ENCODE measurements around the gene ATP1A2. TPM values are rescaled to one million over a fixed set of nuclear protein-coding genes. Genes with fewer than 3 reads are reported as not detected.

The ATP1A2 gene
- total RNA-seq, 1 experiment from 2014 or later = not detected

DNA sequence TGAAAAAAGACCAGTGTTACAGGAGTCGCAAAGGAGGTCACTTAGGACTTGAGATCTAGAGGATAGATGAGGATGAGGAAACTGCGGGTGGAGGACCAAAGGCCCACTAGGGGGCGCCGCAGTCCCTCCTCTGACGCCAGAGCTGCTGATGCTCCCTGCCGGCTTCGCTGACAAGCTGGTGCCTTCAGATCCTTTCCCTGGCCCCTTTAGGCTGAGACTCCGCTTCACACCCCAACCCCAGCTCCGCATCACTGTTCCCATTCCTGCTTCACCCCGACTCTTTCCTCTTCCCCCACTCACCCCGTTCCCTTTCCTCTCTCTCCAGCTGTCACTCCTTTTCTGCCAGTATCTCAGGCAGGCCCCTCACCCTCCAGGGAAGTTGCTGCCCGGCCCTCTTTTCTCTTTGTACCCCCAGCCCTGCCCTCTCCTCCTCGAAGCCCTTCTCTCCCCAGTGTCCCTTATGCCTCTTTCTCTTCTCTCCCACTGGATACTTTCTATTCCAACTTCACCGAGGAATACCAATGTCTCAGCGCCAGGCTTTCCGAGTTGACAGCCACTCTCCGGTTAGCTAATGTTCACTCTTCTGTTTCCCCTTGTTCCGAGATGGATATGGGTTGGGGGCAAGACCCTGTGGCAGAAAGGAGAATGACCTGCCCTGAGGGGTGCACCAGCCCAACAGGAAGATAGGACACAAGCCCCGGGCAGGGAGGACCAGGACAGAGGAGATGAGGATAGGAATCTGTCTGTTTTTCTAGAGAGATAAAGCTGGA, 29.7 kb upstream of the ATP1A2 start:
- DNase-seq (ENCODE audit: low spot score) = peak; percentile 42

DNA sequence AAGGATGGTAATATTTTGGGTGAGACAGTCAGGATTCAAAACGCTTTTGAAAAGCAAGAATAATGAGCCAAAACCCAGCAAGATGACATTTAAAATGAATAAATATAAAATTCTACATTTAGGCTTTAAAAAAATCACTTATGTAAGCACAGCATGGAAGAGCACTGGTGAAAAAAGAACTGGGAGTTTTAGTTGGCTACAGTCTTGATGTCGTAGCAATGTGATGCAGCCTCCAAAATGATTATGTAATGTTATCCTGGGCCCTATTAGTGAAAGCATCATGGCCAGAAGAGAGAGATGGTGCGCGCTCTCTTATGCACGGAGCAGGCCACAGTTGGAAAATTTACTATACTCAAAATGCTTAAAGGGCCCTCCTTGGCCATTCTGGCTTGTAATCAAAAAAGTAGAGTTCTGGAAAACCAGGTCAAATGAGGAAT, 29.1 kb upstream of the ATP1A2 start:
- DNase-seq (ENCODE audit: low spot score) = no peak

DNA sequence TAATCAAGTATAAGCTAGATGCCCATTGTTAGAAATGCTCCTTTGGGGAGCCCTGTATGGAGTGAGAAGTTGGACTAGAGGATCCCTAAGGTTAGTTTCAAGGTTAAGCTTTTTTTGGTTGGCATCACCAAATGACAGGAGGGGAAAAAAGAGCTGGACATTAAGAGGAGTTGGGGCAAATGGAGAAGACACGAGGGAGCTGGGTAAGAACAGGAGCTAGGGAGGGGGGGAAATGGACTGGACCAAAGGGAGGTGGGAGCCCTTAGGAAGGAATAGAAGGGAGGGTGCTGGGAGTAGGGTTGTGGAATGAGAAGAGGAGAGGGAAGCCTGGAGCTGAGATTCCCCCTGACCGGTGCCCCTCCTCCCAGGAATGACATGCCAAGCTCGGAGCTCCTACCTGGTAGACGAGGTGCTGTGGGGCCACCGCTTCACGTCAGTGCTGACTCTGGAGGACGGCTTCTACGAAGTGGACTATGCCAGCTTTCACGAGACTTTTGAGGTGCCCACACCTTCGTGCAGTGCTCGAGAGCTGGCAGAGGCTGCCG, 28.4 kb upstream of the ATP1A2 start:
- no peak for DNase-seq (ENCODE audit: low spot score)

DNA sequence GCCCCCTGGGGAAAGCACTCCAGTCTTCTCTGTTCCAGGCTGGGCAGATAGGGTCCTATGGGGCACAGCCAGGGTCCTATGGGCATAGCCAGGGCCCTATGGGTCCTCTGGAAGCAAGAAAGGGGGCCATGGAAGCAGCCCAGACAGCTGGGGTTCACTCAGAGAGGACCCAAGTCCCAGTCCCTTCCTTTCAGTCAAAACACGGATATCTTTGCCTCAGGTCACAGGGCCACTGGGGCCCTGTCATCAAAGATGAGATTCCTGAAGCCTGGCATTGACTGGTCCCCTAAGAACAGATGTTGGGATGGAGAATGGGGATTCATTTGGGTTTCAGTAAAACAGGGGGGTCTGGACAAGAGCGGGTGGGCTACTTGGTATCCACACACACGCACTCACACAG, 25.7 kb upstream of the ATP1A2 start:
- DNase-seq (ENCODE audit: low spot score) = no peak

GRCh38 chr1:160090760-160091159, 24.8 kb upstream of the ATP1A2 start:
- no peak for DNase-seq (ENCODE audit: low spot score)

- DNase-seq (ENCODE audit: low spot score) = no peak
These were observed 23.8 kb upstream of the ATP1A2 start for GRCh38 chr1:160091666-160092223.

DNA sequence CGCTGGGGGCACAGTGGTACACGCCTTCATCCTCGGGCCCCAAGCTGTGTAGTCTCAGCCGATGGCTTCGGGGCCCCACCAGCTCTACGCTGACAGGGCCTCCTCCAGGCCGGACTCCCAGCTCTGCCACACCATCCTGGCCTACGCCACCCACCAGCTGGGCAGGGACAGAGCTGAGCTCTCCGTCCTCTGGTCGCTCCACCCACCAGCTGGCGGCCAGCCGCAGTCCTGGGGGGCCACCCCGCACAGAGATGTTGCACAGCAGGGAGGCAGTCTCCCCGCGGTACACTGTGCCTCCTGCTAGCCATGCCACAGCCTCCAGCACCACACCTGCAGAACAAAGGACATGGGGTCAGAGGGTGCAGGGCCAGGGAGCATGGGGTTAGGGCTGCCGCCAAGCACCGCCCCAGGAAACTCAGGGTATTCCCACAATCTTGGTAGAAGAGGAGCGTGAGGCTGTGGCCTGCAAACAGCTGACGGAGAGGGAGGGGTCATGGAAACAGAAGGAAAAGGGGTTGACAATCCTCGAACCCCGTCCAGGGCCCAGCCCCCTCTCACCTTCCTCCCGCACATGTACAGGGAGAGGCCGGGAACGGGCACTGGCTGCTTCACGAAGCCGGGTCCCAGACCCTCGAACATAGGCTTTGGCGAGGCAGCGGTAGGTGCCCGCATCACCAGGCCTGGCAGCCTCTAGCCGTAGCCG, 23.0 kb upstream of the ATP1A2 start:
- DNase-seq (ENCODE audit: low spot score) = no peak

DNA sequence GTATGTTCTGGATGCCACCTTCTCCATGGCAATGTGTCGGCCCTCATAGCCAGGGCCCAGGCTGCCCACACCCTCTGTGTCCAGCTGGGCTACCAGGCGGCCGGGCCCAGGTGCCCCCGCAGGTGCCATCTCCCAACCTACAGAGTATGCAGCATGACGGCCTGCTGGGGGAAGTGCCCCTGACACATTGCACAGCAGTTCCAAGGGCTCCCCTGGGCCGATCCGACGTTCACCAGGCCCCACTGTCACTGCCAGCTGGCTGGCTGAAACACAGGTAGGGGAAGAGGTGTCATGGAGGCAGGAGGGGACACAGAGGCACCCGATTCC, 22.5 kb upstream of the ATP1A2 start:
- no peak for DNase-seq (ENCODE audit: low spot score)

DNA sequence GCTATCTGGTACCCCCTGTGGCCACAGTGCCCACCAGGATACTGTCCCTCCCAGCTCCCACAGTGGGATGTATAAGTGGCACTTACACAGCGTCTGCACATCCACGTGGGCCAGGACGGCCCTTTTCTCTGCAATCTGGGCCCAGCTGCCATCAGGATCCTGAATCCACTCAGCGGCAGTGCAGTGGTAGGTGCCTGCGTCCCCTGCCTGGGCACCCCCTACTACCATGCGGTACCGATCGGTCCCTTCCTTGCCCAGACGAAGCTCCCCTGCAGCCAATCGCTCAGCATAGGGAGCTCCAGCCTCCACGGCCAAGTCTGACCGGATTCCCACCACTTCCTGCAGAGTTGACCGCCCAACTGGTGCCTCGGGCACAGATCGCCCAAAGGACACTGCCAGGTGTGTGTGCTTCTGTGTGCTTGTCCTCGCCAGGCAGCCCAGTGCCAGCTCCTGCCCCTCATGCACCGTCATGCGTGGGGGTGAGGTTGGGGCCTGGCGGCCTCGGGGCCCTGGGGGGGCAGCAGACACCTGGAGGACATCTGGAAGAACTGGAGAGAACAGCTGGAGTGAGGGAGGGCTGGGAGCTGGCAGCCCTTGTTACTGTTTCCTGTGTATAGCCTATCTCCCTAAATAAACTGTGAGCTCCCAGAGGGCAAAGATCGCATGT, 21.8 kb upstream of the ATP1A2 start:
- DNase-seq (ENCODE audit: low spot score) = no peak

DNA sequence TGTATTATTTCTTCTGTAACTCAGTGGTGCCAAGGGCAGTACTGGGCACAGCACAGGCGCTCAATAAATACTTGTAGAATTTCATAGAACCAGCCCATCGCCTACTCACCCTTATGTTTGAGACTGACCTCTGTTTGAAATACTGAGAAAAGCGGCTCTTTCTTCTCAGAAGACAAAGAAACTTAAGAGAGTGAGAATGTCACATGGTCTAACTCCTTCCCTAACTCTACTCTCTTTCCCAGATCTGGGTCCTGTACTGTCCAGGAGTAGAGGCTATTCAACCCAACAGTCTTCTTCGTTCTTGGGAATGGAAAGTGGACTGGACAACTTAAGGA, 21.3 kb upstream of the ATP1A2 start:
- no peak for DNase-seq (ENCODE audit: low spot score)

GRCh38 chr1:160094806-160095205, 20.8 kb upstream of the ATP1A2 start:
- DNase-seq (ENCODE audit: low spot score) = no peak

DNA sequence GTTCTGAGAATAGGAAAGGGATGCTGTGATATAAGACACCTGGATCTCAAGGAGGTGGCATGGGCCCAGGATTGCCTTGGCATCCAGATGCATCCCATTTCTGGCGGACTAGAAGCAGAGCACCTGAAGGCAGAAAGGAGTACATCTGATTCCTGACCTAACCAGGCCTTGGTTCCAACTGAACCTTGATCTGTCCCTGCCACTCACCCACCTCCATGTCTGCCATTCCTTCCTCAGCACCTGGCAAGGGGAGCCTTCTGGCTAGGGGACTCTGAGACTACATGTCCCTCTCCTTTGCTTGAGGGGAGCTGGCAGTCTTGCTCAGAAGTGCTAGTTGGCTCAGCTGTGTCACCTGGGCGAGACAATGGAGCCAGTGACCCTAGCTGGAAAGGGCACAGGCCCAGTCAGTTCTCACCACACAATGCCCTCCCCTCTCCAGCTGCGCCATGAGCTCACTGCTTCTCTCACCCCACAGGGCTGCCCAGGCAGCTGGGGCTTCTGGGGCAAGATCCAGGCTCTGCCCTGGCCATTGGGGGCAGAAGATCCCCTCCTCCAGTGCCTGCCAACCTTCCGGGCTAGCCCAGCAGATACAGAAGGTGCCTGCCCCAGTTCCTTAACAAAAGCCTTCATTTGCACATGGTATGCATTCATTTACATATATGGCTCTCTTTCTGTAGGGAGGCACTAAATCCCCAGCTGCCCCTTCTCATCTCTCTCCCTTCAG, 20.0 kb upstream of the ATP1A2 start:
- no peak for DNase-seq (ENCODE audit: low spot score)

- no peak for DNase-seq (ENCODE audit: low spot score)
These were observed 19.1 kb upstream of the ATP1A2 start for GRCh38 chr1:160096274-160097116.

- DNase-seq (ENCODE audit: low spot score) = no peak
These were observed 18.2 kb upstream of the ATP1A2 start for GRCh38 chr1:160097151-160097910.

GRCh38 chr1:160097911-160098851, 17.4 kb upstream of the ATP1A2 start, which contains the start of gene IGSF8:
TSS of gene IGSF8 (minus strand) at chr1:160098619. CDS start at chr1:160098472, 147 bp downstream.
- DNase-seq (ENCODE audit: low spot score) = peak; percentile 57

DNA sequence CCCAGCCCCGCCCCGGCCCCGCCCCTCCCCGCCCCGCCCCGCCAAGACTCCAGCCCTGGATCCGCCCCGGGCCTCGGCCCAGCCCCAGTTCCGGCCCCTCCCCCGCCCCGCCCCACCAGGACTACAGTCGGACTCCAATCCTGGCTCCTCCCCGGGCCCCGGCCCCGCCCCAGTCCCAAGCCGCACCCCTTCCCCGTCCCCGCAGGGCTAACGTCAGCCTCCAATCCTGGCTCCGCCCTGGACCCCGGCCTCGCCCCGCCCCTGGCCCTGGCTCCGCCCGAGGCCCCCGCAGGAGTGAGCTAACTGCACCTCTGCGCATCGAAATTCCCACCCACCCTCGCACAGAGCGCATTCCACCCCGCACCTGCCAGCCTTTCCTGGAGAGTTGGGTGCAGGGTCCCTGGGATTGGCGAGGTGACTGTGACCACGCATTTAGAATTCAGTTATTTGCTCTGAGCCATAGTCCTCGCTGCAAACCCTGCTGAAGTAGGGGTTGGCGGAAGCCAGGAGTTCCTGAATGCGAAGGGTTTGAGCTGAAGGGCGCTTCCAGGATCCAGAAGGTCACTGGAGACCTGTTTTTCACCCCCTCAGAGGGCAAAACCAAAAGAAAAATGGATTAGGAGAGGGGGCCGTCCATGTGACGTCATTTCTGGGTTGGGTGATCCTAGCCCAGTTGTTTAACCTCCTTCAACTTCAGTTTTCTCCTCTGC, 16.6 kb upstream of the ATP1A2 start:
- DNase-seq (ENCODE audit: low spot score) = peak; percentile 69

GRCh38 chr1:160099716-160100375, 15.7 kb upstream of the ATP1A2 start:
- DNase-seq (ENCODE audit: low spot score) = no peak

Data from H4 (cell line).